ENCODE measurements around the gene ELF5.

The ELF5 gene

DNA sequence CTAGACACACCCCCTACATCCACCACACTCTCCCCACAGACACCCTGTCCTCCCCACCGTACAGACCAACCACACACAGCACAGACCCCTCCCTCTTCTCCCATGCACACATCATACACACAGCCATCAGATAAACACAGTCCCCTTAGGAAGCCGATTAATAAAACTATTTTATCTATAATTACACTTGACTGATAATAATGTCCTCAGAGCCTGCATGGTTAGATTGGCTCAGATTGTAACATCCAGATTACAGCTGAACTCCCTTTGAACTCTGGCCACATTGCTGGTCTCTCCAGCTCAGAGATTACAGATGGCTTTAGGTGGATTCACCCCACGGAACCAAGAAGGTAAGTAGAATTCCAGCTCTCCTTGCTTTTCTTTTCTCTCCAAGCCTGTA, 9.5 kb upstream of the ELF5 start:
- H3K27me3 ChIP-seq (ENCODE audit: insufficient read depth, insufficient read length), result no peaks in the 10 kb centered on the region
- TF ChIP-seq ZNF274 (IDR thresholded peaks at IDR 0.05; ENCODE audit: low read depth, low read length) (no peak), YY1 (IDR thresholded peaks at IDR 0.05; ENCODE audit: insufficient read depth, insufficient read length) (no peak), SUZ12 (IDR thresholded peaks at IDR 0.05; ENCODE audit: extremely low read depth, insufficient read depth, insufficient read length) (no peak)
- H3K9me3 ChIP-seq (ENCODE audit: insufficient read depth, low read length), result no peaks in the 10 kb centered on the region
- H3K4me1 ChIP-seq (ENCODE audit: insufficient read depth, insufficient read length), result no peaks in the 10 kb centered on the region
- H3K36me3 ChIP-seq (ENCODE audit: insufficient read depth, insufficient read length, low read length), result no peaks in the 10 kb centered on the region
- H3K4me3 ChIP-seq (ENCODE audit: insufficient read length, low read depth), result no peak overlapping the region
- DNase-seq (ENCODE audit: low read depth, low spot score), result no peak
- H3K9ac ChIP-seq (ENCODE audit: insufficient read length, low read depth), result no peak overlapping the region

DNA sequence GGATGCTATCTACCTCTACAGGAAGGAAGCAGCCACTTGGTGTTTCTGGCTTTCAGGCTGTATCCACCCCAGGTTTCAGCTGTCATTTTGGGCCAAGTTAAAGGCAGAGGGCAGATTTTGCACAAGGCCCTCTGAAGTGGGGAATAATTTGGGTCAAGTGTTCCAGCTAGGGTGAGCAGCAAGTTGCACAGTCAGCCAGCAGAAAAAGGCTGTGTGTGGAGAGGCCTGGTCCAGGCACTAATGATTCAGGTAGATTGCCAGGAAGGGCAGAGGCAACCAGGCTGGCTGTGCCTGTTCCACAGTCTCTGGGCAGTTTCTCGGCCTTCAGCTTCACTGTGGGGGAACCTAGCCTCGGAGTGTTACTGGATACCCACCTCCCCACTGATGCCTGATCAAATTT, 8.6 kb upstream of the ELF5 start:
- Histone ChIP-seq H3K4me1 (ENCODE audit: insufficient read depth, insufficient read length) (no peaks in the 10 kb centered on the region), H3K27me3 (ENCODE audit: insufficient read depth, insufficient read length) (no peaks in the 10 kb centered on the region), H3K9me3 (ENCODE audit: insufficient read depth, low read length) (no peaks in the 10 kb centered on the region), H3K36me3 (ENCODE audit: insufficient read depth, insufficient read length, low read length) (no peaks in the 10 kb centered on the region), H3K9ac (ENCODE audit: insufficient read length, low read depth) (no peak overlapping the region), H3K4me3 (ENCODE audit: insufficient read length, low read depth) (no peak overlapping the region)
- TF ChIP-seq ZNF274 (IDR thresholded peaks at IDR 0.05; ENCODE audit: low read depth, low read length), result no peak
- no peak for DNase-seq (ENCODE audit: low read depth, low spot score)

DNA sequence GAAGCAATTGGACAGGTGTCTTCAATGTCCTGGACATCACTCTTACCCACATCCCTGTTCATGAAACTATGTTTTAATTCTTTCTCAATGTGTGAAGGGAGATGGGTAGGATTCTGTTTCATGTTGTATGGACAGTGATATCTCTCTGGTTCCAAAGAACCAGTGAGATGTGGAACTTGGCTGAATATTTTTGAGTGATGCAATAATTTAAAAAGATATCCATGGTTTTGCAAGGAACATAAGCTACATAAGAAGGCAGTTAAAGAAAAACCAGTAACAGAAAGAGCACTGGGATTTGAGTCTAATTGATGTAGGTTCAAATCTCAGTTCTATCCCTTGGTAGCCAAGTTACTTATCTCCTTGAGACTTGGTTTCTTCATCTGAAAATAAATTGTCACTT, 7.7 kb upstream of the ELF5 start:
- H3K9me3 ChIP-seq (ENCODE audit: insufficient read depth, low read length), result no peaks in the 10 kb centered on the region
- no peak for TF ChIP-seq SUZ12 (IDR thresholded peaks at IDR 0.05; ENCODE audit: extremely low read depth, insufficient read depth, insufficient read length)
- no peak for TF ChIP-seq YY1 (IDR thresholded peaks at IDR 0.05; ENCODE audit: insufficient read depth, insufficient read length)
- TF ChIP-seq ZNF274 (IDR thresholded peaks at IDR 0.05; ENCODE audit: low read depth, low read length), result no peak
- H3K4me3 ChIP-seq (ENCODE audit: insufficient read length, low read depth), result no peak overlapping the region
- H3K36me3 ChIP-seq (ENCODE audit: insufficient read depth, insufficient read length, low read length), result no peaks in the 10 kb centered on the region
- no peaks in the 10 kb centered on the region for H3K27me3 ChIP-seq (ENCODE audit: insufficient read depth, insufficient read length)
- DNase-seq (ENCODE audit: low read depth, low spot score), result no peak
- no peak overlapping the region for H3K9ac ChIP-seq (ENCODE audit: insufficient read length, low read depth)
- H3K4me1 ChIP-seq (ENCODE audit: insufficient read depth, insufficient read length), result no peaks in the 10 kb centered on the region

DNA sequence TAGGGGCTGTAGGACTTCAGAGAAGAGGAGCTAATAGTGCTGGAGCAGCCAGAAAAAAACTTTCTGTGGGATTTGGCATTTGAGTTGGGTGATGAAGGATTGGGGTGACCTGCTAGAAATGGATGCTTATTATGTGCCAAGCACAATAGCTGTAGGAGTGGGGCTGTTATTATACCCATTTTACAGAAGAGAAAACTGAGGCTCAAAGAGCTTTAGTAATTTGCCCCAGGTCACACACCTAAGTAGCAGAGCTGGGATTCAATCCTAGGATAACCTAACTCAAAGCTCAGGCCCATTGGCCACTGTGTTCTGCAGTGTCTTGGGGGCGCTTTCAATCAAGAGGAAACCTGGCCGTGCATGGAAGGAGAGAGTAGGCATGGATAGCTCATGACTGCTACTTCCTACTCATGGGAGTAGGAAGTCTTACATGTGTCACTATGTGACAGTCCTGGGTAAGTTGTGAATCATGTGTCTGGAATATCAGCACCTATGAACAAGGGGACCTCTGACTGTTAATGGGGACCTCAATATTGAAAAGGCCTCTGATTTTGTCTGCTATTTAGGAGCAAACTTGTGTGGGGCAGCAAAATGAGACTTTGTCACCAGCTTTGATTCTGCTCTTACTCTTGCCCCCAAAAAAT, 6.1 kb upstream of the ELF5 start:
- Histone ChIP-seq H3K27me3 (ENCODE audit: insufficient read depth, insufficient read length) (no peaks in the 10 kb centered on the region), H3K9ac (ENCODE audit: insufficient read length, low read depth) (no peak overlapping the region), H3K36me3 (ENCODE audit: insufficient read depth, insufficient read length, low read length) (no peaks in the 10 kb centered on the region), H3K4me1 (ENCODE audit: insufficient read depth, insufficient read length) (no peaks in the 10 kb centered on the region), H3K9me3 (ENCODE audit: insufficient read depth, low read length) (no peaks in the 10 kb centered on the region), H3K4me3 (ENCODE audit: insufficient read length, low read depth) (no peak overlapping the region)
- DNase-seq (ENCODE audit: low read depth, low spot score), result no peak
- TF ChIP-seq SUZ12 (IDR thresholded peaks at IDR 0.05; ENCODE audit: extremely low read depth, insufficient read depth, insufficient read length) (no peak), YY1 (IDR thresholded peaks at IDR 0.05; ENCODE audit: insufficient read depth, insufficient read length) (no peak), ZNF274 (IDR thresholded peaks at IDR 0.05; ENCODE audit: low read depth, low read length) (no peak)

DNA sequence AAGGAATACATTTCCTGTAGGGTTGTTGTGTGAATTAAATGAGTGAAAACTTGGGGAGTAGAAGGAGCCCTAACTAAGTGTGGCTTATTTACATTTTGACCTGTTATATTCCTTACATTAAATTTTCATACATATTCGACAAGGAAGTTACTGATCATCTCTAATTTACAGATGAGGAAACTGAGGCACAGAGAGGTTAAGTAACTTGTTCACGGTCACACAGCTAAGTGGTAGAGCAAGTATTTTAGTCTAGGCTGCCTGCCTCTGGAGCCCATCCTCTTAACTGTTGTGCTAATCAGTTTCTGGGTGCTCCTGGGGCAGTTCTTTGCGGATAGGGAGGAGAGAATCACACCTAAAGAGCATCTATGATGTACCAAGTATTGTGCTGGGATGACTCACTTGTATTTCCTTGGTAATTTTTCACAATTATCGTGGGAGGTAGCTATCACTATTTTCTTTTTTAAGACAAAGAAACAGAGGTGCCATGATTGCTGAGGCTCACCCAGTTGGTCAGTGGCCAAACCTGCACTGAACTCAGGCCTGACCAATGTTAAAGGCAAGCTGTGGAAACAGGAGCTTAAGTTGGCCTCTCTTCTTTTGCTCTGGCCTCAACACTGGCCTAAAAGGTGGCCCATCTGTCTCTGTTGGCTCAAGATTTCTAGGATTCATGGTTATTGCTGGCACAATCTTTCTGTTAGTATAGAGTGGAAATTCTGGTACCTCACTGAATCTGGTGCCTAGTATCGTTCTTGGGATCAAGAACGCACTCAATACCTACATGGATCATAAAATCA, 2.9 kb upstream of the ELF5 start:
- no peaks in the 10 kb centered on the region for H3K36me3 ChIP-seq (ENCODE audit: insufficient read depth, insufficient read length, low read length)
- no peak overlapping the region for H3K4me3 ChIP-seq (ENCODE audit: insufficient read length, low read depth)
- peaks cover 1% of the 10 kb centered on the region for H3K27me3 ChIP-seq (ENCODE audit: insufficient read depth, insufficient read length)
- no peak for DNase-seq (ENCODE audit: low read depth, low spot score)
- no peaks in the 10 kb centered on the region for H3K4me1 ChIP-seq (ENCODE audit: insufficient read depth, insufficient read length)
- TF ChIP-seq SUZ12 (IDR thresholded peaks at IDR 0.05; ENCODE audit: extremely low read depth, insufficient read depth, insufficient read length), result no peak
- TF ChIP-seq YY1 (IDR thresholded peaks at IDR 0.05; ENCODE audit: insufficient read depth, insufficient read length), result no peak
- no peak for TF ChIP-seq ZNF274 (IDR thresholded peaks at IDR 0.05; ENCODE audit: low read depth, low read length)
- H3K9me3 ChIP-seq (ENCODE audit: insufficient read depth, low read length), result no peaks in the 10 kb centered on the region
- H3K9ac ChIP-seq (ENCODE audit: insufficient read length, low read depth), result no peak overlapping the region

DNA sequence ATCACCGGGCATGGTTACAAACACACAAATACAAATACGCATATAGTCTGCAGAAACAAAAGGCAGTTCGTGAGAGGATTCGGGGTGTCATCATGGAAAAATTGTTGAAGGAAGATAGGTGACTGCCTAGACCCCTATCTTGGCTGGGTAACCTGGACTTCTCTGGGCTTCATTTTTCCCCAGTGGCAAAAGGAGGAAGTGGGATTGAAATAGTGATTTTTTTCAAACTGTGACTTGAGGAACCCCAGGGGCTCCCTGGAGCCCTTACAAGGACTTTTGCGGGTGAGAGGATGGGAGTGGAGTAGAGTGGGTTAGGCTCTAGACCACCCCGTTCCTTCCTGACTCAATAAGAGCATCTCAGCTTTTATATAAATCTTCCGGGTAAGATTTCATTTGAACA, 1.0 kb upstream of the ELF5 start:
- DNase-seq (ENCODE audit: low read depth, low spot score), result no peak
- Histone ChIP-seq H3K36me3 (ENCODE audit: insufficient read depth, insufficient read length, low read length) (no peaks in the 10 kb centered on the region), H3K27me3 (ENCODE audit: insufficient read depth, insufficient read length) (peaks cover 4% of the 10 kb centered on the region), H3K4me3 (ENCODE audit: insufficient read length, low read depth) (no peak overlapping the region), H3K4me1 (ENCODE audit: insufficient read depth, insufficient read length) (no peaks in the 10 kb centered on the region), H3K9ac (ENCODE audit: insufficient read length, low read depth) (no peak overlapping the region), H3K9me3 (ENCODE audit: insufficient read depth, low read length) (no peaks in the 10 kb centered on the region)
- TF ChIP-seq SUZ12 (IDR thresholded peaks at IDR 0.05; ENCODE audit: extremely low read depth, insufficient read depth, insufficient read length) (no peak), YY1 (IDR thresholded peaks at IDR 0.05; ENCODE audit: insufficient read depth, insufficient read length) (no peak), ZNF274 (IDR thresholded peaks at IDR 0.05; ENCODE audit: low read depth, low read length) (no peak)

DNA sequence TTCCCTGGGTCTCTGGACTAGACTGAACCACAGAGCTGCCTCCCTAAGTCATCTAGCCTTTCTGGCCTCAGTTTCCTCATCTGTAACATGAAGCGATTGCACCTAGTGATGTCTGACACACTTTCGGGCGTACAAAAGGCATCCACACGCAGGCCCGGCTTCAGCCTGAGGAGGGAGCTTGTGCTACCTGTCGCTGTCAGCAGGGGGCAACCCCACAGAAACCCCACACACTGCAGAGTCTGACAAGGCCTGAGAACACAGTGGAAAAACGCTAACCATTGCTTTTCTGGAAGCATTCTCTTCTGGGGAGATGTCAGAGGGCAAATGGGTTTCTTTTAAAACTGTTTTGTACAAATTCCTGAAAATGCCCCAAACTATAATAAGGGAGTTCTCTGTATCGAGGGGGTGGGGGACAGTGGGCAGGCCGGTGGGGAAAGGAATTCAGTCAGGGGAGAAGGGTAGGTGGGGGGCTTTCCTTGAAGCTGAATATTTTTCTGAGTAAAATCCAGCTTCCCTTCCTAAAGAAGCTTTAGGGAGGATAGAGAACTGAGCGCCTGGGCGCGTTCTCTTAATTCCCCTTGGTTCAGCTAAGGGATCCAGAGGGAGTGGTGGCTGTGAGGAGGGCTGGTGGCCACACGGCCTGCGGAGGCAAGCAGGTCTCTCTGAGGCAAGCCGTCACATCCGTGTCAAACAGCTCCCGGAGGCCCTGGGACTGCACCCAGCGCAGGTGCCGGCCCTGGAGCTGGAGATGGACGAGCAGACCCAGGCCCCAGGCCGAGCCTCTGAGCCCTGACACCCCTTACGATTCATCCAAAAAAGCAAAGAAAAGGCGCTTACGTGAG, 533 bp downstream of the ELF5 start:
- DNase-seq (ENCODE audit: low read depth, low spot score), result peak; percentile 47
- Histone ChIP-seq H3K36me3 (ENCODE audit: insufficient read depth, insufficient read length, low read length) (no peaks in the 10 kb centered on the region), H3K4me1 (ENCODE audit: insufficient read depth, insufficient read length) (no peaks in the 10 kb centered on the region), H3K9ac (ENCODE audit: insufficient read length, low read depth) (no peak overlapping the region), H3K4me3 (ENCODE audit: insufficient read length, low read depth) (no peak overlapping the region), H3K9me3 (ENCODE audit: insufficient read depth, low read length) (no peaks in the 10 kb centered on the region), H3K27me3 (ENCODE audit: insufficient read depth, insufficient read length) (peaks cover 4% of the 10 kb centered on the region)
- TF ChIP-seq ZNF274 (IDR thresholded peaks at IDR 0.05; ENCODE audit: low read depth, low read length), result no peak

All from NT2/D1 (cell line).